Measurements from ENCODE around the gene BRINP2.

GRCh38 chr1:177227978-177228692, 57.4 kb downstream of the BRINP2 start:
- no peak for TF ChIP-seq GATA2 (IDR thresholded peaks at IDR 0.05; ENCODE audit: low read depth, low read length)
- TF ChIP-seq GATA3 (IDR thresholded peaks at IDR 0.05; ENCODE audit: low read depth, low read length) = no peak

Data from SH-SY5Y (cell line).